Kidney (tissue), 14 donors: ENCODE data around the gene RAD23A. TPM values are rescaled to one million over a fixed set of nuclear protein-coding genes. Genes with fewer than 3 reads are reported as not detected.

ENCODE experiments used
- DNase-seq, 5 donors: peaks; one replicate each; pipeline ENCODE4 v3.0.0-alpha.2; 2013 to 2020
- FAIRE-seq: peaks from 2 replicates; lab custom pipeline; 2012; peaks lifted over from hg19 to GRCh38; lab: Jason Lieb, UNC
- H3K27ac ChIP-seq, 2 donors: one replicate each; pipeline ENCODE4 v1.7.0; 2013; ENCODE audit warnings: low read depth in 2 of 2, low read length in 2 of 2, inconsistent platforms in 1 of 2
- H3K27me3 ChIP-seq: one replicate; pipeline ENCODE4 v1.7.1; 2013; ENCODE audit warnings: low read length, inconsistent platforms; ENCODE audit not compliant: control insufficient read depth, insufficient read depth
- H3K36me3 ChIP-seq, 3 donors: one replicate each; pipeline versions ENCODE4 v1.7.0 to v1.7.1; 2013; ENCODE audit warnings: low read length in 3 of 3, control low read depth in 1 of 3, inconsistent platforms in 1 of 3; ENCODE audit not compliant: insufficient read depth in 3 of 3, control insufficient read depth in 2 of 3
- H3K4me1 ChIP-seq, 3 donors: one replicate each; pipeline versions ENCODE4 v1.7.0 to v1.7.1; 2013; ENCODE audit warnings: low read length in 3 of 3, inconsistent platforms in 1 of 3, low read depth in 1 of 3; ENCODE audit not compliant: control insufficient read depth in 2 of 3, insufficient read depth in 2 of 3
- H3K4me3 ChIP-seq, 3 donors: one replicate each; pipeline versions ENCODE4 v1.7.0 to v1.8.1; 2013; ENCODE audit warnings: low read length in 3 of 3, control low read depth in 1 of 3, inconsistent platforms in 1 of 3
- H3K9ac ChIP-seq, 3 donors: one replicate each; pipeline versions ENCODE4 v1.7.0 to v1.7.1; 2013; ENCODE audit warnings: low read length in 3 of 3, control low read depth in 1 of 3, inconsistent platforms in 1 of 3
- H3K9me3 ChIP-seq, 3 donors: one replicate each; pipeline versions ENCODE4 v1.7.0 to v1.7.1; 2013; ENCODE audit warnings: low read length in 3 of 3, control low read depth in 1 of 3, inconsistent platforms in 1 of 3; ENCODE audit not compliant: control insufficient read depth in 2 of 3, insufficient read depth in 1 of 3
- CTCF ChIP-seq: IDR thresholded peaks from 3 replicates; pipeline ENCODE4 v1.5.1; 2012; ENCODE audit warnings: mild to moderate bottlenecking, moderate library complexity, borderline replicate concordance; ENCODE audit not compliant: insufficient read depth; ENCODE audit errors: extremely low read depth
- intact Hi-C: fragments of 100-400 bp; cut with DNase I; formaldehyde crosslinking; loops from one replicate; pipeline ENCODE4 v1.11.1; 2022
- polyA plus RNA-seq: library from polyadenylated mRNA; stranded (reverse); fragments of 350-450 nt; fragmentation: Illumina TruSeq; extraction: RNeasy Lipid Tissue Mini Kit (QIAGEN cat#74804); gene quantifications from one replicate; pipeline ENCODE4 v1.2.3, GENCODE V29; 2014; ENCODE audit warnings: low read depth, low replicate concordance; ENCODE audit not compliant: insufficient read depth
- total RNA-seq: library from RNA; stranded (reverse); fragmentation: NEBNext Ultra II Directional; extraction: Animal tissue kit (Norgen Biotek cat#: 25700); gene quantifications from one replicate; pipeline ENCODE4 v1.2.1, GENCODE V29; 2021
- donor health status: control.
- donor health status: control.
- donor health status: control.
- donor health status: control.
- donor health status: control.
- donor health status: DM: yes; HTN: yes; CAD: no.
- donor health status: Normal renal cell carcinoma (clear cell type).

Gene RAD23A
- total and polyA plus RNA-seq, 2 donors from 2014 or later = 79.2 to 105 TPM

GRCh38 chr19:12952488-12953137 lies 7.0 kb downstream of the RAD23A start:
- FAIRE-seq (no peak), DNase-seq (peak in 1 of 5 donors; percentile 1)
- Histone ChIP-seq H3K36me3 (peaks cover 5 to 36% (median 24%) of the 10 kb centered on the region in 3 donors), H3K27ac (no peak overlapping the region), H3K27me3 (no peaks in the 10 kb centered on the region), H3K4me3 (no peak overlapping the region), H3K9ac (no peak overlapping the region), H3K9me3 (no peaks in the 10 kb centered on the region), H3K4me1 (peaks cover 0 to 12% (median 0%) of the 10 kb centered on the region in 3 donors)
- no peak for TF ChIP-seq CTCF
- intact Hi-C loops = no loop called here

- Histone ChIP-seq H3K9me3 (no peaks in the 10 kb centered on the region), H3K27me3 (no peaks in the 10 kb centered on the region), H3K27ac (no peak overlapping the region), H3K4me1 (peaks cover 0 to 10% (median 0%) of the 10 kb centered on the region in 3 donors), H3K36me3 (peaks cover 2 to 36% (median 21%) of the 10 kb centered on the region in 3 donors), H3K9ac (no peak overlapping the region), H3K4me3 (no peak overlapping the region)
- DNase-seq (peak in 4 of 5 donors; percentile 31 to 71 (median 54)), FAIRE-seq (no peak)
- intact Hi-C loops = no loop called here
- no peak for TF ChIP-seq CTCF
Measured at GRCh38 chr19:12953138-12953798, 7.6 kb downstream of the RAD23A start.

- DNase-seq (peak in 1 of 5 donors; percentile 7), FAIRE-seq (no peak)
- H3K27me3 ChIP-seq = no peaks in the 10 kb centered on the region
- no peak overlapping the region for H3K9ac ChIP-seq
- no peaks in the 10 kb centered on the region for H3K9me3 ChIP-seq
- peaks cover 2 to 33% (median 19%) of the 10 kb centered on the region in 3 donors for H3K36me3 ChIP-seq
- no peak for TF ChIP-seq CTCF
- intact Hi-C loops = no loop called here
- H3K4me1 ChIP-seq = peaks cover 0 to 10% (median 0%) of the 10 kb centered on the region in 3 donors
- no peak overlapping the region for H3K4me3 ChIP-seq
- H3K27ac ChIP-seq = no peak overlapping the region
Measured at GRCh38 chr19:12953799-12954611, 8.3 kb downstream of the RAD23A start.
